HT-29 (cell line): ENCODE results near the gene FAM171A2. TPM values are rescaled to one million over a fixed set of nuclear protein-coding genes. Genes with fewer than 3 reads are reported as not detected.
"Not testable (repeated sequence)": the region's sequence is repeated elsewhere in the genome, so short reads cannot be mapped to it uniquely, and the experiment has no call there.

ENCODE experiments used
- DNase-seq: peaks from one replicate; pipeline ENCODE4 v3.0.0-alpha.2; 2015; ENCODE audit warnings: low spot score
- total RNA-seq: library from RNA; depleted of rRNA; stranded (reverse); fragments of >200 nt; shearing (Covaris generic); gene quantifications from 2 replicates; pipeline ENCODE4 v1.2.3, GENCODE V29; 2014

Gene FAM171A2
- total RNA-seq, 1 experiment from 2014 or later = 3.0 TPM

DNA sequence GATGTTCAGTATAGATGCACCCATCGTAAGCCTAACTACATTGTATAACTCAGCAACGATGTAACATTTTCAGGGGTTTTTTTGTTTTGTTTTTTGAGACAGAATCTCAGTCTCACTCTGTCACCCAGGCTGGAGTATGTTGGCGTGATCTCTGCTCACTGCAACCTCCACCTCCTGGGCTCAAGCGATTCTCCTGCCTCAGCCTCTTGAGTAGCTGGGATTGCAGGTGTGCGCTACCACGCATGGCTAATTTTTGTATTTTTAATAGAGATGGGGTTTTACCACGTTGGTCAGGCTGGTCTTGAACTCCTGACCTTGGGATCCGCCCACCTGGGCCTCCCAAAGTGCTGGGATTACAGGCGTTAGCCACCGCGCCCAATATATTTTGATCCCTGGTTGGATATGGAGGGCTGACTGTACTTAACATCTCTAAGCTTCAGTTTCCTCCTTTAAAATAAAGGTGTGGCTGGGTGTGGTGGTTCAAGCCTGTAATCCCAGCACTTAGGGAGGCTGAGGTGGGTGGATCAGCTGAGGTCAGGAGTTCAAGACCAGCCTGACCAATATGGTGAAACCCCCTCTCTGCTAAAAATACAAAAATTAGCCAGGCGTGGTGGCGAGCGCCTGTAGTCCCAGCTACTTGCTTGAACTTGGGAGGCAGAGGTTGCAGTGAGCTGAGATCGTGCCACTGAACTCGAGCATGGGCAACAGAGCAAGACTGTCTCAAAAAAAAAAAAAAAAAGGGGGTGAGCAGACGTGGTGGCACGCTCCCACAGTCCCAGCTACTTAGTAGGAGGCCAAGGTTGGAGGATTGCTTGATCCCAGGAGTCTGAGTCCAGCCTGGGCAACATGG, 16.2 kb downstream of the FAM171A2 start:
- not testable (repeated sequence) for DNase-seq

DNA sequence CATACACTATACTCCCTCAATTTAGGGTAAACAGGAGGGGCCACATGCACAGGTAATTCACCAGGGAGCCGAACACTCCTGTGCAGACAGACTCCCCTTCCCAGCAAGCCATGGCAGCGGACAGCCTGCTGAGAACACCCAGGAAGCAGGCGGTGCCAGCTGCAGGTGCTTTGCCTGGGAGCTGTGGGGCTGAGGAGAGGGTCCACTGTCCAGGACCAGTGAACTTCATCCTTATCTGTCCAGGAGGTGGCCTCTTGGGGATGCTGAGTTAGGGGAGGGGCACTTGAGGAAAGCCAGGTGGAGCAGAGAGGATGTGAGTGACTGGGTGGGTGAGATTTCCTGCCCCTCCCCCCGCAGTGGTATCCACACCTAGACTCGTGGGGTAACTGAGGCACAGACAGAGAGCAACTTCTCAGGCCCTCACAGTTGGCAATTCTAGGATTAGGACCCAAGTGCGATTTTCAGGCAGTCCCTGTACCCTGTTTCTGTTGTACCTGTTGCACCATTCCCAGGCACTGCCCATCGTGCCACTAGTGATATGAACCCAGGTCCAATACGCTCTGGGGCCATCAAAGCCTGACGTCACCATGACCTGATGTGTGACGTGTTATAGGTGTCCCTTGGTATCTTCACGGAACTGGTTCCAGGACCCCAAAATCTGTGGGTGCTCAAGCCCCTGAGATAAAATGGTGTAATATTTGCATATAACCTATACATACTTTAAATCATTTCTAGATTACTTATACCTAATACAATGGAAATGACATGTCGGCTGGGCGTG, 17.4 kb downstream of the FAM171A2 start:
- no peak for DNase-seq

DNA sequence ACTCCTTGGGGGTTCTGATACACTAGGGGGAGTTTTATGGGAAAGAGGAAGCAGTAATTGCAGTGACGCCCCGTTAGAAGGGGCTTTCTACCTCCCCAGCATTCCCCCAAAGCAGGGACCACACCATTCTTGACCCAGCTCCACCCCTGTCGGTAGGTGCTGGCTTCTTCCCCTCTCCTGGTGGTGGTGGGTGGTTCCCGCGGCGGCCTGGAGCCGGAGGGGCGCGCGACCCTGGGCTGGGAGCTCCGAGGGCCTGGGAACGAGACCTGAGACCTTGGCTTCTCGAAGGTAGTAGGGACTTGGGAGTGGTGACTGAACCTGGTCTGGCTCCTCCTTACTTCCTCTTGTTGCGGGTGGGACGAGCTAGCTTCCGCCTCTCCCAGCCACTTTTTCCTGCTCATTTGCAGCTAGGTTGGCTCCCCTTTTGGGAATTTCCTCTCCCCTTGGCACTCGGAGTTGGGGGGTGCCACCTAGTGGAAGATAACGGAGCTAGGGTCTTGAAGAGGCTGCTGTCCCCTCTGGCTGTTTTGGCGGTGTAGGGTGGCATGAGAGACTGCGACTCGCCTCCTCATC, 18.1 kb downstream of the FAM171A2 start:
- DNase-seq = peak; percentile 67

DNA sequence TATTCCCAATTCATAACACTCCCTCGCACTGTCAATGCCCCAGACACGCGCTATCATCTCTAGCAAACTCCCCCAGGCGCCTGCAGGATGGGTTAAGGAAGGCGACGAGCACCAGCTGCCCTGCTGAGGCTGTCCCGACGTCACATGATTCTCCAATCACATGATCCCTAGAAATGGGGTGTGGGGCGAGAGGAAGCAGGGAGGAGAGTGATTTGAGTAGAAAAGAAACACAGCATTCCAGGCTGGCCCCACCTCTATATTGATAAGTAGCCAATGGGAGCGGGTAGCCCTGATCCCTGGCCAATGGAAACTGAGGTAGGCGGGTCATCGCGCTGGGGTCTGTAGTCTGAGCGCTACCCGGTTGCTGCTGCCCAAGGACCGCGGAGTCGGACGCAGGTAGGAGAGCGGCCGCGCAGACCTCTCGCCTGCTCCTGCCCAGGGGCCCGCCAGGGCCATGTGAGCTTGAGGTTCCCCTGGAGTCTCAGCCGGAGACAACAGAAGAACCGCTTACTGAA, 18.7 kb downstream of the FAM171A2 start, which contains the start of gene GRN:
Gene GRN, plus strand, starts transcription at position 364 of the 515 bp plus-strand sequence. CDS start 3,863 bp downstream, outside the sequence.
- DNase-seq = peak; percentile 98

DNA sequence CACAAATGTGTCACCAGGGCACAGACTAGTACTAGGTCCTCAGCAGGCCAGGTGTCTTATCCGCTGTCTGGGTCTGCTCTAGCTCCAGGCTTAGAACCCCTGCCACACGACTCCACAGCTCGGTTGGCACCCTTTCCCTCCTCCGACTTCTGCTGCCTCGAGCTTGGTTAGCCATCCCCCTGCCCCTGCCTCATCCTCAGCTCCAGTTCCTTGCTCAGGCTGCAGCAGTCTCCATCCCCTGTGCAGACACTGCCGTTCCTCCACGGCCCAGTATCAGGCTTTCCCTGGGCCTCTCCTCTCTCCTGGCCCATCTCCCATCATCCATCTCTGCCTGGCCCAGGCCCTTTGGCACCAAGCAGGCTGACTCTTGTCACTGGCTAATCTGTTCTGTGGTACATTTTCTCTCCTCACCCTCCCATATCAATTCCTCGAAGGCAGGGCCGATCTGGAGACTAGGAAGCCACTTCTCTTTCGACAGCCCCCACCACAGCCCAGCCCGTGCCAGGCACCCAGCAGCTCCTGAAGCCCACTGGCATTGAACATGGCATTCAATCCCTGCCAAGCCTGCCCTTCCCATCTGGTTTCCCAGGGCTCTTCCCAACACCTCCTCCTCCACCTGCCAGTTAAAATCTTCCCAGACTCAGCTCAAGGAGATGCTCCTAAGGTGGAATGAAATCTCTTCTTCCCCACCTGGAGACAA, 20.0 kb downstream of the FAM171A2 start:
- no peak for DNase-seq

DNA sequence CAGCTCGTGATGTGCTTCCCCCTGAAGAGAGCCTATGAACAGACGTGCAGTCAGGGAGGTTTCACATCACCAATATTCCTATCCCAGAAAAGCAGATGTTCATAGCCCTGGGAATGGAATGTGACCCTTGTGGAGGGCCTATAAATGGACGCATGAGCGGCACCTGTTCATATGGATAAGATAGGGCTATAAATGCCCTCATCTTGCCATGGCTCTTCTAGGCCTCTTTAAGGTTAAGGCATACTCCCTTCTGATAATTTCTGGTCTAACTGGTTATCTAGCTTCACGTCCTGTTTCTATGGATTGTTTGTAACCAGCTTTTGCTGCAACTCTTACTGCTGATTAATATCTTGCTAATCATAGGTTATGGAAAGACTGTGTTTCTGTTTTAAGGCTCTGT, 23.1 kb downstream of the FAM171A2 start:
- DNase-seq = not testable (repeated sequence)

DNA sequence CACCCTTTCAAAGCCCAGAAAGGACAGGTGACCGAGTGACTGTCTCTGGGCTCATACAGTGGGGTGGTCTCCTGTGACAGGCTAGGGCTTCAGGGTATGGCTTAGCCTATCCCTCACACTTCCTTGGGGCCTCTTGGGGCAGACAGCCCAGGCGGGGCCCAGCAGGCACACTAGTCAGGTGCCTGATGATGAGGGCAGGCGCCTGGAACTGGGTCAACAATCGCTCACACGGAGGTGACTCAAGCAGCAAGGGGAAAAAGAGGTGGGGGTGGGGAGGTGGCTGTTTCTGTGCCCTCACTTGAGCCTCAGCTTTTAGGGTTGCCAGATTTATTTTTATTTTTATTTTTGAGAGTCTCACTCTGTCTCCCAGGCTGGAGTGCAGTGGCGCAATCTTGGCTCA, 25.0 kb downstream of the FAM171A2 start:
- no peak for DNase-seq

DNA sequence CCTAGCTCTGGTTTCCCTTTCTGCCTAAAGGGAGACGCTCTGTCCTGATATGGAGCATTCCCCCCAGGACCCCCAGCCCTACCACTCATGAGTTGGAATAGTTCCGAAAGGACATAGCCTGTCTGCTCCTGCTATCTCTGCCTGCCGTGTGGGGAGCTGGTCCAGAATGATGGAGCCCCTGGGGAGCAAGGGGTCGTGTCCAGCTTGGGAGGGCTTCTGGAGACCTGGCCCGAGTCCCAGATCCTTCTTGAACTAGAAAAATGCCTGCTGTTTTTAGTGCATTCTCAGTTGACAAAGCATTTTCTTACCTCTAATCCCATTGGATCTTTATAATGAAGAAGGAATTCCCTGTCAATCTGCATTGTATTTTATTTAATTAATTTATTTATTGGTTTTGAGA, 27.7 kb downstream of the FAM171A2 start:
- DNase-seq = no peak

DNA sequence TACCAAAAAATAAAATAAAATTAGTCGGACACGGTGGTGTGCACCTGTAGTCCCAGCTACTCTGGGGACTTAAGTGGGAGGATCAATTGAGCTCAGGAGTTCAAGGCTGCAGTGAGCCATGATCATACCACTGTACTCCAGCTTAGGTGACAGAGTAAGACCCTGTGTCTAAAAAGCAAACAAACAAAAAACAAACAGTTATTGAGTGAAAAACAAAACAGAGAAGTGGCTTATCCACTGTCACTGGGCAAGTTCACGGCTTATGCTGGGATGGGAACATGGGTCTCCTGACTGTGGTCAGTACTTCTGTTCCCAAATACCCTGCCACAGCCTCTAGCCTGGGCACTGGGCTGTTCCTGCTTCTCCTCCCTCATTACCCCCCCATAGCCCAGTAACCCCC, 28.1 kb downstream of the FAM171A2 start:
- no peak for DNase-seq

DNA sequence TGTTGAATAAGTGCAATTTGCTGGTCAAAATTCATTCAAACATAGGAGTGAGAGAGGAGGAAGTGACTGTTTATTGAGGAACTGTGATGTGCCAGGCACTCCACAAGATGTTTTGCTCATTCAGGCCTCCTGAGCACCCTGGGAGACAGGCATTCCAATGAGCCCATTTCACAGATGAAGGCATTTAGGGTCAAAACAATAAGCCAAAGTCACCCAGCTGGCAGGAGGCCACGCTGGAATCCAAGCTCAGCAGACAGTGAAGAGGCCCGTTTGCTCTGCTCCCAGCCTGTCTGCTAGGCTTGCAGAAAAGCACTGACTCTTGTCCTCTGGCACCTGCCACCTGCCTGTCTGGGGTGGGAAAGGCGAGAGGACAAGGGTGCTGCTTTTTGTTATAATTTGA, 28.9 kb downstream of the FAM171A2 start:
- DNase-seq = no peak

DNA sequence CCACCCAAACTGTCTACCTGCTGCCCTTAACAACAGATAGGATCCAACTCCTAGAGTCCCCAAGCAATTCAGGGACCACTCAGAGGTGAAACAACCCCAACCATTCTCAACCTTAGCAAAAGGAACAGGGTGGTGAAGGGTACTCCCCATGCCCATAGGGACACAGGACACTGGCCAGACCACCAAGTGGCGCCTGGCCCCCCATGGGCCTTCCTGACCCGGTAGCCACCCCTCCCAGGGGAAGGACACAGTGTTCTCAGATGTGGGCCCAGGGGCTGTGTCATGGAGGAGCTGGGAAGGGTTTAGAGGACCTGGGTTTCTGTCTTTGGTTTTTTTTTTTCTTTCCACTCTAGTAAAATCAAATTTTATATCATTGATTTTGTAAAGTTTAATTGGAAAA, 29.3 kb downstream of the FAM171A2 start:
- DNase-seq = no peak

DNA sequence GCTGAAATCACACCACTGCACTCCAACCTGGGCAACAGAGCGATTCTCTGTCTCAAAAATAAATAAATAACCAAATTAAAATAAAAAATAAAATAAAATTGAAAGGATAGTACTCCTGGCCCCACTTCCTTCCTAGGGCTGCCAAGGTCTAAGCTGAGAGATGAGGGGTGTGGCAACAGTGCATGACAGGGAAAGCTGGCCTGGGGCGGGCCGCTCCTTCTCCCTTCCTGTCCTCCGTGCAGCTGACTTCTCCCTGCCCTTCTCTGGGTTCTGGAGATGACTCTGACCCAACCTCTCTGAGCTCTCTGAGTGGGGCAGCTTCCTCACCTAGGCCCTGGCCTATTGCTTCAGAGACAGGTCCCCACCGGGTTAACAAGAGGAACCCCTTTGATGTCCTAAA, 30.3 kb downstream of the FAM171A2 start:
- no peak for DNase-seq

DNA sequence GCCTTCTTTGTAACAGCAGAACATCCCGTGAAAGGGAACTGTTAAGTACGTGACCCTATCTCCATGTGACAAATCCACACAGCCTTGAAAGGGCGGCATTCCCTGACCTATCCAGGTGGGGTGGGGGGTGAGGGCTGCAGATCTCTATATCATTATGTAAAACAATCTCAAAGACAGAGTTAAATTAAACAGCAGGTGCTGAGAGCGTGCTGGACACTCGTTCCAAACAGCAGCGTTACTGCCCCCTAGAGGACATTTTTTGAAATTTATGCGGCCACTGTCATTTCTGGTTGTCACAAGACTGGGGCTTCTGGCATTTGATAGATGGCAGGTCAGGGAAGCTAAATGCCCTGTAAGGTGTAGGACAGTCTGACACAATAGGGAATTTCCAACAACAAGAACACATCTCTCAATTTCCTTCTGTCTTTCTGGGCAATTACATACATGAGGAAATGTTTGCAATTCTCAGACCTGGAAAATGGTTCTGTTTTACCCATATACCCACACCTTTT, 32.3 kb downstream of the FAM171A2 start:
- DNase-seq = peak; percentile 94

DNA sequence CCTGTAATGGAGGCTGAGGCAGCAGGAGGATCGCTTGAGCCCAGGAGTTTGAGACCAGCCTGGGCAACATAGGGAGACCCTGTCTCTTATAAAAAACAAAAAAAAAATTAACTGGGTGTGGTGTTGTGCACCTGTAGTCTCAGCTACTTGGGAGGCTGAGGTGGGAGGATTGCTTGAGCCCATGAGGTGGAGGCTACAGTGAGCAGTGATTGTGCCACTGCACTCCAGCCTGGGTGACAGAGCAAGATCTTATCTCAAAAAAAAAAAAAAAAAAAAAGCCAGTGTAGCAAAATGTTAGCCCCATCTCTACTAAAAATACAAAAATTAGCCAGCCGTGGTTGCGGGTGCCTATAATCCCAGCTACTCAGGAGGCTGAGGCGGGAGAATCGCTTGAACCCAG, 33.4 kb downstream of the FAM171A2 start:
- not testable (repeated sequence) for DNase-seq

DNA sequence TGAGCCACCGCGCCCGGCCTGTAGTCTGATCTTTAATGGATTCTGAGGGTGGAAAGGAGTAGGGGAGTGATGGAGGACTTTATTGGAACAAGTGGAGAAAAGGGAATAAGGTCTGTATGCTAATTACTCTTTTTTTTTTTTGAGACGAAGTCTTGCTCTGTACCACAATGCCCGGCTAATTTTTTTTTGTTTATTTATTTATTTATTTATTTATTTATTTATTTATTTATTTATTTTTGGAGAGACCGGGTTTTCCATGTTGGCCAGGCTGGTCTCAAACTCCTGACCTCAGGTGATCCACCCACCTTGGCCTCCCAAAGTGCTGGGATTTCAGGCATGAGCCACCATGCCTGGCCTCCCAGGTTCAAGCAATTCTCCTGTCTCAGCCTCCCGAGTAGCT, 34.1 kb downstream of the FAM171A2 start:
- not testable (repeated sequence) for DNase-seq

DNA sequence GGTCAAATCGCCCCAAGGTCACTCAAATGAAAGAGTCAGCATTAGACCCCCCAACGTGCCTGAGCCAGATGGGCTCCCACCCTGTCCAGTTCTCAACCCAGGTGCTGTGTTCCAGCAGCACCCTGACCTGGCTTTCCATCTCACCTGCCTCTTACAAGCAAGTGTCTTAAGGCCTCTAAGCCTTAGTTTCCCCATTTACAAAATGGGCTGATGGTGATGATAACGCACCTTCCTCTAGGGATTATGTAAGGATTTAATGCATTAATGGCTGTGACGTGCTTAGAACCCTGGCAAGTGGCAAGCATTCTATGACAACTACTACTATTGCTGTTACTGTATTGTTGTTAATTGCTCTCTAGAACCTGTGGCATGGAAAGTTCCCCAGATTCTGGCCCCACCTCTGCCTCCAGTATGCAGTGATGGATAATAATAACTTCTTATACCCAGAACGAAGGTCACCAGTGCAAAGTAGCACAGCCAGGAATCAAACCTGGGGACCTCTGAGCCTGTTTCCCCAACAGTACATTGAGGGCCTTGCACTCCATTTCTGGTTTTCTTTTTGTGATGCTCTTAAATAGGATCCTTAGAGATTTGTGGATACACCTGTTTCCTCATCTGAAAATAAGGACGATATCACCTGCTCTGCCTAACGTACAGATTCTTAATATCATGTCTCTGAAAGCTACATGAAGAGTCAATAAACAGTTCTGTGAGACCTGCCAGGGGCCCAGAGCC, 35.8 kb downstream of the FAM171A2 start:
- no peak for DNase-seq

DNA sequence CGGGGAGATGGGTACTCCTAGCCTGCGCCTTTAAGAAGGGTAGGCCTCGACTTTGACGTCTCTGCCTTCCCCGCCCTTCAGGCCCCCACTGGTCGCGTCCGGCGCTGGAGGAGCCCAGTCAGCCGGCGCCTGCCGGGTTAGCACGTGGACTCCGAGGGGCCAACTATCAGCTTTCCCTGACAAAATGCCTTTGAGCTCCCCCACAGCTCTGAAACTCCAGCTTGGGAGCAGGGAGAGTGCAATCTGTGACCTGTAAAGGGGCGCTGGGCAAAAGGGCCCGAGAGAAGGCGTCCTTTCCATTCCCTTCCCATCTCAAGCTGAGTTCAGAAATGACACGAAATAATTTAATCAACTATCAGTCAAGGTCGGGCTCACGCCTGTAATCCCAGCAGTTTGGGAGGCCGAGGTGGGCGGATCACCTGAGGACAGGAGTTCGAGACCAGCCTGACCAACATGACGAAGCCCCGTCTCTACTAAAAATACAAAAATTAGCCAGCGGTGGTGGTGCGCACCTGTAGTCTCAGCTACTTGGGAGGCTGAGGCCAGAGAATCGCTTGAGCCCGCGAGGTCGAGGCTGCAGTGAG, 36.7 kb downstream of the FAM171A2 start:
- DNase-seq = peak; percentile 93

DNA sequence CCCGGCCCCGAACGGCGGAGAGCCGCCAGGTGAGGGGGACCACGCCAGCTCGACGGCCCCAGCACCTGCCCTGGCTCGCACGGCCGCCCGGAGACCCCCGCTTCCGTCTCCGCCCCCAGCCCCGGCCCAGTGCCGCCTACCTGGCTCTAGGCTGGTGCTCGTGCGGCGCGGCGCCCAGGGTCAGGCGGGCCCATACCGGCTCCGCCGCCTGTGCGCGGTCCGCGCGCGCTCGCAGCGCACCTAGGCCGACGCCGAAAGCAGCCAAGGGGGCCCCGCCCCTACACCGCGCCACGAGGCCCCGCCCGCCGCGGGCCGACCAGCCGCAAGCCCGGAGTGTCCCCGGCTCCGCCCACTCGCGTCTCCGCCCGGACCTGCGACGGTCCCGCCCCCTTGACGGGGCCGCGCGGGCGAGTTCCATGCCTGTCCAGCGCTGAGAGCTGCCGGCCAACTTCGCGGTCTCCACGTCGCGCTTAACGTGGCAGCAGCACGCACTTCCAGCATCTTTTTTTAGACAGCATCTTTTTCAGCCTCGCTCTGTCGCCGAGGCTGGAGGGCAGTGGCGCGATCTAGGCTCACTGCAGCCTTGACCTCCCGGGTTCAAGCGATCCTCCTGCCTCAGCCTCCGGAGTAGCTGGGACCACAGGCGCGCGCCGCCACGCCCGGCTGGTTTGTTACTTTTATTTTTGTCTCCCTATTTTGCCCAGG, 38.9 kb downstream of the FAM171A2 start, which contains the start of gene SLC25A39:
Gene SLC25A39, minus strand, starts transcription at position 253 of the 705 bp plus-strand sequence. CDS start 1,261 bp downstream, outside the sequence.
- peak; percentile 94 for DNase-seq

DNA sequence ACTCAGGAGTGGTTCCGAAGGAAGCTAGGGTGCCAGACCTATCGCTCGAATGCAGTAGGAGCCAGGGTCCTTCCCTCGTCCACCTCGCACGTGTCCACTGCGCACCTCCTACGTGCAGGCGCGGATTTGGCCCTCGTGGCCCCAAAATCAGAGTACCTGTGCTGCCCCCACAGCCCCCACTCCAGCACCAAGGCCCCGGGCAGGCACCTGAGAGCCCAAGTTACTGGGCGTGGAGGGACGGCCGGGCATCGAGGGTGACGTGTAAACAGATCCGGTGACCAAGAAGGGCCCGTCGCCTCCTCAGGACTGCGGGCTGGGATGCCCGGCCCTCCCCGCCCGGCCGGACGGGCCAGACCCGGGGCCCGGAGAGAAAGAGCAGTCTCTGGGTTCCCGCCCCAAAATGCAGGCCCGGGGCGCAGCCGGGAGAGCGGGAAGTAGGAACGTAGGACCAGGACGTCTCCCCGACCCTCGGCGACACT, 39.5 kb downstream of the FAM171A2 start:
- peak; percentile 48 for DNase-seq
